ENCODE data around the gene TRIM3. TPM values are rescaled to one million over a fixed set of nuclear protein-coding genes. Genes with fewer than 3 reads are reported as not detected.

Gene TRIM3
- total RNA-seq, 1 experiment from 2014 or later = 24.9 TPM

- peaks cover 20% of the 10 kb centered on the region for H3K36me3 ChIP-seq (replicated peaks; ENCODE audit: control insufficient read depth, insufficient read depth, low read length)
- H3K27me3 ChIP-seq (ENCODE audit: control insufficient read depth, insufficient read depth, low read length) = no peaks in the 10 kb centered on the region
- H3K4me3 ChIP-seq (ENCODE audit: insufficient read depth, low read depth, low read length) = no peak overlapping the region
- no peak for DNase-seq
Measured at GRCh38 chr11:6486938-6487337, 13.2 kb upstream of the TRIM3 start.

DNA sequence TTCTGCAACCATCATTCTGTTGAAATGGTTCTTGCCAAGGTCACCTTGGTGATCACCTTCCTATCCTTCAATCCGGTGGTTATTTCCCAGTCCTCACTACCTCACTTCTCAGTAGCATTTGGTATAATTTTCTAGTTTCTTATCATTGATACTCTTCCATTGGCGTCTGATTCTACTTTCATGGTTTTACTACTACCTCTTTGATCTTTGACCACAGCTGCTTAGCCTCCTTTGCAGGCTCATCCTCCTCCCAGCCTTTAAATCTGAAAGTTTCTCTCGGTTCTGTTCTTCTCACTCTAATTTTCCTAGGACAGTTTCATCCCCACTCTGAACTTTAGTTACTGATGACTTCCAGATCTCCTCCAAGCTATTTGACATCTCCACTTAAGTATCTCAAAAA lies 12.5 kb upstream of the TRIM3 start:
- peaks cover 20% of the 10 kb centered on the region for H3K36me3 ChIP-seq (replicated peaks; ENCODE audit: control insufficient read depth, insufficient read depth, low read length)

DNA sequence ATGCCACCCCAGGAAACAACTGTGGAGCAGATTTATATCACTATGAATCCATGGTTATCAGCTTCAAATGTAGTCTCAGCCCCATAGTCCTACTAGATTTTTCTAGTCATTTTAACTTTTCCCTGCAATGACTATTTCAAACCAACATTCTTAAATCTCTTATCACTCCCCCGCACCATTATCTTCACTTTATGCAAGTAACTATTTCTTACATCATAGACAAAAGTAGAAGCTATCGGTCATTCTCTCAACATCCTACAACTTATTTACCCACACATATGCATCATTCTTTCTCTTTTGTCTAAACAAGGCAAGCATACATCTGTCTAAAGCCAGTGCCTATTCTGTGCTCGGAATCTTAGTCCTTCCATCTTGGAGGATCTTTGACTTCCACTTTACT lies 11.9 kb upstream of the TRIM3 start:
- peaks cover 20% of the 10 kb centered on the region for H3K36me3 ChIP-seq (replicated peaks; ENCODE audit: control insufficient read depth, insufficient read depth, low read length)
- no peaks in the 10 kb centered on the region for H3K27me3 ChIP-seq (ENCODE audit: control insufficient read depth, insufficient read depth, low read length)
- no peak for DNase-seq
- H3K4me3 ChIP-seq (ENCODE audit: insufficient read depth, low read depth, low read length) = no peak overlapping the region

More for the DNA sequence above, 12.5 kb upstream of the TRIM3 start:
- Histone ChIP-seq H3K4me3 (ENCODE audit: insufficient read depth, low read depth, low read length) (no peak overlapping the region), H3K27me3 (ENCODE audit: control insufficient read depth, insufficient read depth, low read length) (no peaks in the 10 kb centered on the region)
- no peak for DNase-seq

DNA sequence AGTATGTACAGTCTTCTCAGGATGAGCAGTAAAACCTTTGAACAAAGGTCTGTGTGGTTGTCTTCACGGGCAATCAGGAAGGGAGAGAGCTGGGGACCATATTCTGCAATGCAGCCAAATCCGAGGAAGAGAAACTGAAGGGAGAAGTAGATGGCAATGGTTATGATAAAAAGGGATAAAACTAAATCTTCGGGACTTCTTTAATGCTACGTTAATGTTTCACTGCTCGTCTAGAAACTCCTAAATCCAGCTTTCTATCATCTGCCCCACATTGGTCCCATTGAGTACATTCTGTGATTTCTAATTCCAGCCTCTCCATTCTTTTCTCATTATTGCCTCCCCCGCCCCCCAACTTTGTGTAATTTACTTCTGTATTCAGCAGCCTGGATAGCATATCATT lies 9.3 kb upstream of the TRIM3 start:
- Histone ChIP-seq H3K4me3 (ENCODE audit: insufficient read depth, low read depth, low read length) (no peak overlapping the region), H3K36me3 (replicated peaks; ENCODE audit: control insufficient read depth, insufficient read depth, low read length) (peaks cover 31% of the 10 kb centered on the region), H3K27me3 (ENCODE audit: control insufficient read depth, insufficient read depth, low read length) (no peaks in the 10 kb centered on the region)
- no peak for DNase-seq

GRCh38 chr11:6482441-6482840 lies 8.7 kb upstream of the TRIM3 start:
- Histone ChIP-seq H3K36me3 (replicated peaks; ENCODE audit: control insufficient read depth, insufficient read depth, low read length) (peaks cover 35% of the 10 kb centered on the region), H3K4me3 (ENCODE audit: insufficient read depth, low read depth, low read length) (no peak overlapping the region), H3K27me3 (ENCODE audit: control insufficient read depth, insufficient read depth, low read length) (no peaks in the 10 kb centered on the region)
- no peak for DNase-seq

DNA sequence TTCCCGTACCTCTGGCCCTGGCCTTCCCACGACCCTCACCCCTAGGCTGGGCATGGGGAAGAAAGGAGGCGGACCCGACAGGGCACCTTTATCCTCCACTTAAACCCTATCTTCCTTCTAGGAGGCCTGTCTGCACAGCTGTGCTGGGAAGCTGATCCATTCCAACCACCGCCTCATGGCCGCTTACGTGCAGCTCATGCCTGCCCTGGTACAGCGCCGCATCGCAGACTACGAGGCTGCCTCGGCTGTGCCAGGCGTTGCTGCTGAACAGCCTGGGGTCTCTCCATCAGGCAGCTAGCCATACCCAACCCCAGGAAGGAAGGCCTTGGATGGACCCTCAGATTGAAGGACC lies 8.2 kb upstream of the TRIM3 start:
- H3K36me3 ChIP-seq (replicated peaks; ENCODE audit: control insufficient read depth, insufficient read depth, low read length) = peaks cover 40% of the 10 kb centered on the region
- peak overlapping the region; percentile 93 for H3K4me3 ChIP-seq (ENCODE audit: insufficient read depth, low read depth, low read length)
- H3K27me3 ChIP-seq (ENCODE audit: control insufficient read depth, insufficient read depth, low read length) = no peaks in the 10 kb centered on the region
- DNase-seq = no peak

- Histone ChIP-seq H3K36me3 (replicated peaks; ENCODE audit: control insufficient read depth, insufficient read depth, low read length) (peaks cover 38% of the 10 kb centered on the region), H3K27me3 (ENCODE audit: control insufficient read depth, insufficient read depth, low read length) (no peaks in the 10 kb centered on the region), H3K4me3 (ENCODE audit: insufficient read depth, low read depth, low read length) (peak within 1 kb of the TSS; percentile 93)
- DNase-seq = peak; percentile 97
Measured at GRCh38 chr11:6481012-6481923, 7.5 kb upstream of the TRIM3 start, which contains the start of the genes ARFIP2 and TIMM10B. TSS of gene ARFIP2 (minus strand) at chr11:6481331. CDS start at chr11:6480421, 910 bp downstream. TSS of gene TIMM10B (plus strand) at chr11:6481501. CDS start at chr11:6481517, 16 bp downstream.

DNA sequence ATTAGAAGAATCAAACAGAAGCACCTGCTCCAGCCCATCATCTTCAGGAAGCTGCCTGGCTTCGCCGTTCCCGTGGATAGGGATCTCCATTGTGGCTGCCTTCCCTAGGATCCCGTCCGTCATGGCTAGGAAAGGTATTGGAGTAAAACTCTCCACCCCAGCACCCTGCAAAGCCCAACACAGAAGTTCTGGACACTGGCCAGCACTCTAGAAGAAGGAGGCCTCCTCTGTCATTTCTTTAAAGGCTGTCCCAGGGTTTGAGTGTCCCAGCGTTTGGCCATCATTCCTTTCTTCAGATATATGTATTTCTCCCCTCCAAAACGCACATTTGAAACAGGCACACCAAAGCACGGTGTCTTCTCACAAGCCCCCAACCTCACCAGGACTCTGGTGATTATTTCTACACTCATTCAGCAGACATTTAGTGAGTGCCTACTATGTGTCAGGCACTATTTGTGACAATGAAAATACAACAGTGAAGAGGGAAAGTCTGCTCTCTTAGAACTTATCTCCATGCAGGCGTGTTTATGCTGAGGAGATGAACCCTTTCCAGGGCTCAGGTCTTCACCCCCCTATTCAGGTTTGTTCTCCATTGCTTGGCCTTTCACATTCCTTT lies 6.7 kb upstream of the TRIM3 start:
- peaks cover 36% of the 10 kb centered on the region for H3K36me3 ChIP-seq (replicated peaks; ENCODE audit: control insufficient read depth, insufficient read depth, low read length)
- no peak for DNase-seq
- H3K4me3 ChIP-seq (ENCODE audit: insufficient read depth, low read depth, low read length) = peak overlapping the region; percentile 93
- no peaks in the 10 kb centered on the region for H3K27me3 ChIP-seq (ENCODE audit: control insufficient read depth, insufficient read depth, low read length)

DNA sequence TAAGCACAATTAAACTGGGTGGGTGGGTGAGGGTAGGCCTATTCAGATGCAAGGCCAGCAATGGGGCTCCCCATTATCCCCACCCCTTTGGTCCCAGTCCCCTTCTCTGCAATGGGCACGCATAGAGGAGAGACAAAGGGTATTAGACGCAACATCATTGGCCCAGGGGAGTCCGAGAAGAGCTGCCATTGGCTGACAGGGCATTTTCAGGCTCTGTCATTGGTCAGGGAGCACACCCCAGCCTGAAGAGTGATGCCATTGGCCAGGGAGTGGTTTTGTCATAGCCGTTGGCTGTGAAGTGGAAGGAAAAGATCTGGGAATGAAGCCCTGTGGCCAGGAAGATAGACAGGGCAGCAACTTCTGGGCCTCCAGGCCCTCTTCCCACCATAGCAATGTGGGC lies 2.8 kb upstream of the TRIM3 start:
- DNase-seq = peak; percentile 65
- H3K27me3 ChIP-seq (ENCODE audit: control insufficient read depth, insufficient read depth, low read length) = peaks cover 5% of the 10 kb centered on the region
- H3K36me3 ChIP-seq (replicated peaks; ENCODE audit: control insufficient read depth, insufficient read depth, low read length) = peaks cover 23% of the 10 kb centered on the region
- H3K4me3 ChIP-seq (ENCODE audit: insufficient read depth, low read depth, low read length) = no peak overlapping the region

DNA sequence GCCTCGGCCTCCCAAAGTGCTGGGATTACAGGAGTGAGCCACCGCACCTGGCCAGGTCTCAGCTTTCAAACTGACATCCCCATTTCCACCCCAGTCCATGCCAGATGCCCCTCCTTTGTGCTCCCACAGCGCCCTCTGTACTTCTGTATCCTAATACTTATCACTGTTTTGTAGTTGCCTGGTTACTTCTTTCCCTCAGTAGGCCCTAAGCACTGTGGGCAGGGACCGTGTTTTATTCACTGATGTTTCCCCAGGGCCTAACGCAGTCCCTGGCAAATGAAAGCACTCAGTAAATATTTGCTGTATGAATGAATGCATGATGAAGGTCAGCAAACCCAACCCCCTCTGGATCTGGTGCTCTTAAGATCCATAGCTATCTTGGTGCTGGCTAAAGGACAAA lies 2.2 kb upstream of the TRIM3 start:
- peaks cover 23% of the 10 kb centered on the region for H3K36me3 ChIP-seq (replicated peaks; ENCODE audit: control insufficient read depth, insufficient read depth, low read length)
- H3K4me3 ChIP-seq (ENCODE audit: insufficient read depth, low read depth, low read length) = no peak overlapping the region
- peaks cover 5% of the 10 kb centered on the region for H3K27me3 ChIP-seq (ENCODE audit: control insufficient read depth, insufficient read depth, low read length)
- peak; percentile 71 for DNase-seq

DNA sequence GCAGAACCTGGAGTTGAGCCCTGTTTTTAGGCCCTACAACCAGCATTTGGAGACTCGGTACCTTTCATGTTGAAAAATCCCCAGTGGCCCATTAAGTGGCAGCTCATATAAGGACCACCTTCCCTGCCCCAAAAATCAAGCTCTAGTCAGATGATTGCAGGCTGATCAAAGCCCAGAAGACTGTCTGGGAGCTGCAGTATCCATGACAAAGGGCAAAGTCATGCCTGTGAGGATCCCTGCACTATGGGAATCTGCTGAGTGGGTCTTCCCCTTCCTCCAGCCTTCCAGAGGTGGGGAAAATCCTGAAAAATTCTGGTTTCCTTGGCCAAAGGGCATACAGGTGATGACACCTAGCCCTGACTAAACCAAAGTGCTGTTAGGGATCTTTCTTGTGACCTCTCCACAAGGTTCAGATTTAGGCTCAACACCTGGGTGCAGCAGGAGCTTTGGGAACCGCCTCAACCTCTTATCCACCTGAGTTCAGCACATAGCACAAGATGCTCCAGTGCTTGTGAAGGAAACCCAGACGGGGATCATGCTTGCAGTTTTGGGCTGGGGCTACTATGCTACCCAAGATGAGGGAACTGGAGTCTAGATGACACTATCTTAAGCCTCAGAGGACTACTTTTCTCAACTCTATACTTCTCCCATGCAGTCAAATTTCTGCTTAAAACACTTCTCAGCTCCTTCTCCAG lies 1.2 kb upstream of the TRIM3 start:
- peak; percentile 60 for DNase-seq
- Histone ChIP-seq H3K36me3 (replicated peaks; ENCODE audit: control insufficient read depth, insufficient read depth, low read length) (peaks cover 23% of the 10 kb centered on the region), H3K4me3 (ENCODE audit: insufficient read depth, low read depth, low read length) (peak overlapping the region; percentile 50; the same call in 1 of the 2 replicates), H3K27me3 (ENCODE audit: control insufficient read depth, insufficient read depth, low read length) (peaks cover 5% of the 10 kb centered on the region)

- H3K36me3 ChIP-seq (replicated peaks; ENCODE audit: control insufficient read depth, insufficient read depth, low read length) = peaks cover 23% of the 10 kb centered on the region
- H3K27me3 ChIP-seq (ENCODE audit: control insufficient read depth, insufficient read depth, low read length) = peaks cover 5% of the 10 kb centered on the region
- no peak for DNase-seq
- H3K4me3 ChIP-seq (ENCODE audit: insufficient read depth, low read depth, low read length) = peak overlapping the region; percentile 50
Measured at GRCh38 chr11:6474413-6474792, 662 bp upstream of the TRIM3 start.

DNA sequence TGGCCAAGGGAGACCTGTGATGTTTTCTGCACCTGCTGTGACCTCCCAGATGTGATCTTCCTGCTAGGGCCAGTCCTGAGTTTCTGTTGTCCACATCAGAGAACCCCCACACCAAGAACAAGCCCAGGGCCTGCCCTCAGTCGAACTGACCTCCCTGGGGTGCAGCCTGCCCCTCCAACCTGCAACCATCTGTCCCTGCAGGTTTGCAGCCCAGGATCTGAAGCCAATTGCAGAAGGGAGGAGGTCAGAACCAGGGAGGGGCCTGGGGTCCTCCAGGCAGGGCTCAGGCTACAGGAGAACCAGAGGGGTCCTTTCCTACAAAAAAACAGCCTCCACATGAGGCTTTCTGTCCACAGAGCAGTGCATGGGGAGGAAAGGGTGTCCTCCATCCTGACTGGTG lies 807 bp downstream of the TRIM3 start:
- Histone ChIP-seq H3K36me3 (replicated peaks; ENCODE audit: control insufficient read depth, insufficient read depth, low read length) (peaks cover 11% of the 10 kb centered on the region), H3K27me3 (ENCODE audit: control insufficient read depth, insufficient read depth, low read length) (peaks cover 5% of the 10 kb centered on the region), H3K4me3 (ENCODE audit: insufficient read depth, low read depth, low read length) (peak overlapping the region; percentile 79)
- no peak for DNase-seq

DNA sequence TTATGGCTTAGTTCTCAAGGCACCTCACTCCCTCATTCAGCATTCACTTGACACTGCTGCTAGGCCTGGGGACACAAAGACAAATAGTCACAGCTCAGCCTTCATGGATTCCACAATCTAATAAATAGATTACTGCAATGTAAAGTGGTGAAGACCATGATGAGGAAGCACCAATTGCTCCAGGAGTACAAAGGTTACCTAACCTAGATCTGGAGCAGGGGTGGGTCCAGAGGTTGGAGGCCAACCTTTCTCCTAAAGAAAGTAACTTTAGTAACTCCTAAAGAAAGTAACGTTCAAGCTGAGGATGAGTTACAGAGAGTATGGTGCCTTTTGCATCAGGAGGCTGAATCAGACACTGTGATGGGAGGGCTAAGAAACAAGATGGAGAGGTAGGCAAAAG lies 4.1 kb downstream of the TRIM3 start:
- H3K36me3 ChIP-seq (replicated peaks; ENCODE audit: control insufficient read depth, insufficient read depth, low read length) = no peaks in the 10 kb centered on the region
- no peak overlapping the region for H3K4me3 ChIP-seq (ENCODE audit: insufficient read depth, low read depth, low read length)
- peaks cover 5% of the 10 kb centered on the region for H3K27me3 ChIP-seq (ENCODE audit: control insufficient read depth, insufficient read depth, low read length)
- no peak for DNase-seq

All from H7 (cell line).